ENCODE measurements around the gene EMSY. TPM values are rescaled to one million over a fixed set of nuclear protein-coding genes. Genes with fewer than 3 reads are reported as not detected.
A peak's percentile ranks its signal among the peaks of the same experiment; 100 is the strongest.

Gene EMSY
- total RNA-seq, 1 donor from 2014 or later = 18.7 TPM

DNA sequence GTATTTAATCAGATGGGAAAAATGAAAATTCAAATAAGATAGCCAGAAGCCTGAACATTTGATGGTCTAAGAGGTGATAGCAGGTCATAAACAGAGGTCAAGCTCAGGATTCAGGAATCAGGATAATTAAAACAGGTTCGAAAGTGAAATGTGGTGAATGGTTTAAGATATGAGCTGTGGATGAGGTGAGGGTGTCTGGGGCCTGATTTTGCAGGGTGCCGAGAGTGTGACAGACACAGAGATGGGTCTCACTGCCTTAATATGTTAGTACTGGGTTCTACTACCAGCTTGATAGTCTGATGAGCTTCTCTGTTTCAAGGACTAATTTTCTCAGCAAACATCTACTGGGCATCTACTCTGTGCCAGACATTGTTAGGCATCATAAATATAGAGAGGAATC lies 19.9 kb upstream of the EMSY start:
- DNase-seq = no peak
- H3K9me3 ChIP-seq (replicated peaks) = no peaks in the 10 kb centered on the region
- no peak overlapping the region for H3K27ac ChIP-seq (replicated peaks)
- intact Hi-C loops (cut with micrococcal nuclease) = no loop called here
- no peak overlapping the region for H3K4me3 ChIP-seq
- no peaks in the 10 kb centered on the region for H3K27me3 ChIP-seq (ENCODE audit: low read depth)
- no peaks in the 10 kb centered on the region for H3K4me1 ChIP-seq
- TF ChIP-seq, protein P1, sequence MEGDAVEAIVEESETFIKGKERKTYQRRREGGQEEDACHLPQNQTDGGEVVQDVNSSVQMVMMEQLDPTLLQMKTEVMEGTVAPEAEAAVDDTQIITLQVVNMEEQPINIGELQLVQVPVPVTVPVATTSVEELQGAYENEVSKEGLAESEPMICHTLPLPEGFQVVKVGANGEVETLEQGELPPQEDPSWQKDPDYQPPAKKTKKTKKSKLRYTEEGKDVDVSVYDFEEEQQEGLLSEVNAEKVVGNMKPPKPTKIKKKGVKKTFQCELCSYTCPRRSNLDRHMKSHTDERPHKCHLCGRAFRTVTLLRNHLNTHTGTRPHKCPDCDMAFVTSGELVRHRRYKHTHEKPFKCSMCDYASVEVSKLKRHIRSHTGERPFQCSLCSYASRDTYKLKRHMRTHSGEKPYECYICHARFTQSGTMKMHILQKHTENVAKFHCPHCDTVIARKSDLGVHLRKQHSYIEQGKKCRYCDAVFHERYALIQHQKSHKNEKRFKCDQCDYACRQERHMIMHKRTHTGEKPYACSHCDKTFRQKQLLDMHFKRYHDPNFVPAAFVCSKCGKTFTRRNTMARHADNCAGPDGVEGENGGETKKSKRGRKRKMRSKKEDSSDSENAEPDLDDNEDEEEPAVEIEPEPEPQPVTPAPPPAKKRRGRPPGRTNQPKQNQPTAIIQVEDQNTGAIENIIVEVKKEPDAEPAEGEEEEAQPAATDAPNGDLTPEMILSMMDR (IDR thresholded peaks at IDR 0.05; ENCODE audit: borderline replicate concordance) = no peak
- no peaks in the 10 kb centered on the region for H3K36me3 ChIP-seq

DNA sequence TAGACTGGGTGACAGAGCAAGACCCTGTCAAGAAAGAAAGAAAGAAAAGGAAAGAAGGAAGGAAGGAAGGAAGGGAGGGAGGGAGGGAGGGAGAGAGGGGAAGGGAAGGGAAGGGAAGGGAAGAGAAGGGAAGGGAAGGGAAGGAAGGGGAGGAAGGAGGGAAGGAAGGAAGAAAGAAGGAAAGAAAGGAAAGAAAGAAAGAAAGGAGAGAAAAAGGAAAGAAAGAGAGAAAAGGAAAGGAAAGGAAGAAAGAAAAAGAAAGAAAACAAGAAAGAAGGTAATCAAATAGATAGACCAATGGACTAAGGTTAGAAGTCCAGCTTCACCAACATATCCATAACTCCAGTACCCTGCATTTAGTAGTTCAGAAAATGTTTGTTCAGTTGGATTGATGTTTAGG lies 18.2 kb upstream of the EMSY start:
- H3K27ac ChIP-seq (replicated peaks) = no peak overlapping the region
- no peaks in the 10 kb centered on the region for H3K9me3 ChIP-seq (replicated peaks)
- no peak overlapping the region for H3K4me3 ChIP-seq
- intact Hi-C loops (cut with micrococcal nuclease) = no loop called here
- H3K4me1 ChIP-seq = no peaks in the 10 kb centered on the region
- no peaks in the 10 kb centered on the region for H3K27me3 ChIP-seq (ENCODE audit: low read depth)
- H3K36me3 ChIP-seq = no peaks in the 10 kb centered on the region
- TF ChIP-seq, protein P1 (IDR thresholded peaks at IDR 0.05; ENCODE audit: borderline replicate concordance) = no peak
- DNase-seq = no peak

DNA sequence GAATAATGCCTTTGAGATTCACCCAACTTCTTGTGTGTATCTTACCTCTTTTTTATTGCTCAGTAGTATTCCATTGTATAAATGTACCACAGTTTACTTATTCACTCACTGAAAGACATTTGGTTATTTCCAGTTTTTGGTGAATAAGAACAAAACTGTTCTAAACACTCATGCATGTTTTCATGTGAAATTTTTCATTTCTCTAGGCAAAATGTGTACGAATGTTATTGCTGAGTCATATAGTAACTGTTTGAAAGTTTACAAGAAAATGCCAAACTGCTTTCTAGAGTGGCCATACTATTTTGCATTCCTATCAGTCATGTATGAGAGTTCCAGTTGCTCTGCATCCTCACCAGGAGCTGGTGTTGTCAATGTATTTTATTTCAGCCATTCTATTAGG lies 8.8 kb upstream of the EMSY start:
- intact Hi-C loops (cut with micrococcal nuclease) = no loop called here
- Histone ChIP-seq H3K4me1 (no peaks in the 10 kb centered on the region), H3K4me3 (no peak overlapping the region), H3K9me3 (replicated peaks) (no peaks in the 10 kb centered on the region), H3K27ac (replicated peaks) (no peak overlapping the region), H3K36me3 (no peaks in the 10 kb centered on the region), H3K27me3 (ENCODE audit: low read depth) (no peaks in the 10 kb centered on the region)
- DNase-seq = no peak
- TF ChIP-seq, protein P1 (IDR thresholded peaks at IDR 0.05; ENCODE audit: borderline replicate concordance) = no peak

GRCh38 chr11:76443268-76443980 lies 1.4 kb upstream of the EMSY start:
- DNase-seq = no peak
- TF ChIP-seq, protein P1 (IDR thresholded peaks at IDR 0.05; ENCODE audit: borderline replicate concordance) = no peak
- H3K9me3 ChIP-seq (replicated peaks) = no peaks in the 10 kb centered on the region
- peak overlapping the region; percentile 95 for H3K27ac ChIP-seq (replicated peaks)
- peaks cover 46% of the 10 kb centered on the region for H3K4me1 ChIP-seq
- peaks cover 14% of the 10 kb centered on the region for H3K36me3 ChIP-seq
- no peaks in the 10 kb centered on the region for H3K27me3 ChIP-seq (ENCODE audit: low read depth)
- peak overlapping the region; percentile 88 for H3K4me3 ChIP-seq
- intact Hi-C loops (cut with micrococcal nuclease) = no loop called here

GRCh38 chr11:76444065-76444383 lies 794 bp upstream of the EMSY start:
- no peaks in the 10 kb centered on the region for H3K27me3 ChIP-seq (ENCODE audit: low read depth)
- intact Hi-C loops (cut with micrococcal nuclease) = no loop called here
- H3K36me3 ChIP-seq = peaks cover 15% of the 10 kb centered on the region
- DNase-seq = no peak
- peak overlapping the region; percentile 95 for H3K27ac ChIP-seq (replicated peaks)
- TF ChIP-seq, protein P1 (IDR thresholded peaks at IDR 0.05; ENCODE audit: borderline replicate concordance) = no peak
- H3K4me1 ChIP-seq = peaks cover 46% of the 10 kb centered on the region
- peak overlapping the region; percentile 88 for H3K4me3 ChIP-seq
- no peaks in the 10 kb centered on the region for H3K9me3 ChIP-seq (replicated peaks)
